ENCODE results near the gene SNCAIP. TPM values are rescaled to one million over a fixed set of nuclear protein-coding genes. Genes with fewer than 3 reads are reported as not detected.

Gene SNCAIP
- total and polyA plus RNA-seq, 9 of the 15 experiments (the other 6 are each of a cell fraction or from before 2014, with no cell fraction given) = 0.04 TPM; not detected in 8

DNA sequence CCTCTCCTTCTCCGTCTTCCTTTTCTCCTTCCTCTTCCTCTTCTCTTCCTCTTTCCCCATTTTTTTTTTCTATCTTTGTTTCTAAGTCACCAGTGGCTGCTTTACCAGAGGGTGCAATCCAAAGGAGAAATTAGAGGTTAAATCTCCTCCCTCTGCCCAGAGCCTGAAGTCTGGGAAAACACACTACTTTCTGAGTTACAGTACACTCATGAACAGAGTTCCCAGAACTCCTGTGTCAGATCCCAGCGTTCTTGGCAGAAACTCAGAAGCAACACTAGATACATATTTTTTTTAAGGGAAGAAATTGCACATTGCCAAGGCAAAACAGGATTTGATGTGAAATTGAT is 189.0 kb downstream of the SNCAIP start (continued):
- TF ChIP-seq, protein P1, sequence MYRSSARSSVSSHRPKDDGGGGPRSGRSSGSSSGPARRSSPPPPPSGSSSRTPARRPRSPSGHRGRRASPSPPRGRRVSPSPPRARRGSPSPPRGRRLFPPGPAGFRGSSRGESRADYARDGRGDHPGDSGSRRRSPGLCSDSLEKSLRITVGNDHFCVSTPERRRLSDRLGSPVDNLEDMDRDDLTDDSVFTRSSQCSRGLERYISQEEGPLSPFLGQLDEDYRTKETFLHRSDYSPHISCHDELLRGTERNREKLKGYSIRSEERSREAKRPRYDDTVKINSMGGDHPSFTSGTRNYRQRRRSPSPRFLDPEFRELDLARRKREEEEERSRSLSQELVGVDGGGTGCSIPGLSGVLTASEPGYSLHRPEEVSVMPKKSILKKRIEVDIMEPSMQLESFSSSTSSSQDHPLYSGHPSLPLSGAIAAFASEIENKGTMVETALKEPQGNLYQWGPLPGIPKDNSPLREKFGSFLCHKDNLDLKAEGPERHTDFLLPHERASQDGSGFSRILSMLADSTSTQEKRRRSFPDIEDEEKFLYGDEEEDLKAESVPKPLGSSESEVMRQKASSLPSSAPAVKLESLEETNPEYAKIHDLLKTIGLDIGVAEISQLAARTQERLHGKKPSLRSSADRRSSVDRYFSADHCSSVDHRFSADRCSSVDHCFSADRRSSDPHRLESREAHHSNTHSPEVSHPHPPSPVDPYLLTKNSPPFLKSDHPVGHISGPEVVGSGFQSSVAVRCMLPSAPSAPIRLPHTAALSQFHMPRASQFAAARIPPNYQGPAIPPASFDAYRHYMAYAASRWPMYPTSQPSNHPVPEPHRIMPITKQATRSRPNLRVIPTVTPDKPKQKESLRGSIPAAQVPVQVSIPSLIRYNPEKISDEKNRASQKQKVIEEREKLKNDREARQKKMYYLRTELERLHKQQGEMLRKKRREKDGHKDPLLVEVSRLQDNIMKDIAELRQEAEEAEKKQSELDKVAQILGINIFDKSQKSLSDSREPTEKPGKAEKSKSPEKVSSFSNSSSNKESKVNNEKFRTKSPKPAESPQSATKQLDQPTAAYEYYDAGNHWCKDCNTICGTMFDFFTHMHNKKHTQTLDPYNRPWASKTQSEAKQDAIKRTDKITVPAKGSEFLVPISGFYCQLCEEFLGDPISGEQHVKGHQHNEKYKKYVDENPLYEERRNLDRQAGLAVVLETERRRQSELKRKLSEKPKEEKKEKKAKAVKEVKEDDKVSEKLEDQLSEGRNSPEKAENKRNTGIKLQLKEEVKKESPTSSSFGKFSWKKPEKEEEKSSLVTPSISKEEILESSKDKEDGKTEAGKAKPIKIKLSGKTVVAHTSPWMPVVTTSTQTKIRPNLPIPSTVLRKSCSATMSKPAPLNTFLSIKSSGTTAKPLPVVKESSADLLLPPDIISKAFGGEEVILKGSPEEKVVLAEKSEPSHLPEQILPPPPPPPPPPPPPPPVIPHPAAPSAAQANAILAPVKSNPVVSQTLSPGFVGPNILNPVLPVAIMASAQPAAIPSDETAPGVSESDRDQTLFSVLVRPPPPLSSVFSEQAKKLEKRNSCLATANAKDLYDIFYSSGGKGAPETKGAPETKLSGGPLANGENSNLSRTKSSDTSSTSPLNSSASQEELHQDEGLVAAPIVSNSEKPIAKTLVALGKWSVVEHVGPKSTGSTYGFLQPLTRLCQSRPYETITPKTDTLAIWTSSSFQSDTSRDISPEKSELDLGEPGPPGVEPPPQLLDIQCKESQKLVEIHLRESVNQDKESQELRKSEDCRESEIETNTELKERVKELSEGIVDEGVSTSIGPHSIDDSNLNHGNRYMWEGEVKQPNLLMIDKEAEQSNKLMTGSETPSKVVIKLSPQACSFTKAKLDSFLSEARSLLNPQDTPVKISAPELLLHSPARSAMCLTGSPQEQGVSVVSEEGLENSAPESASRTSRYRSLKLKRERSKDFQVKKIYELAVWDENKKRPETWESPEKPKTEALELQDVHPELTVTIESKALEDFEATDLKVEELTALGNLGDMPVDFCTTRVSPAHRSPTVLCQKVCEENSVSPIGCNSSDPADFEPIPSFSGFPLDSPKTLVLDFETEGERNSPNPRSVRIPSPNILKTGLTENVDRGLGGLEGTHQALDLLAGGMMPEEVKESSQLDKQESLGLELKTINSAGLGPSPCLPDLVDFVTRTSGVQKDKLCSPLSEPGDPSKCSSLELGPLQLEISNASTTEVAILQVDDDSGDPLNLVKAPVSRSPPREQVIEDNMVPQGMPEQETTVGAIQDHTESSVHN (IDR thresholded peaks at IDR 0.05; ENCODE audit: borderline replicate concordance in 1 of 2, low read depth in 1 of 2) = no peak
- TF ChIP-seq BACH1 (tag; IDR thresholded peaks at IDR 0.05) (no peak), LARP7 (IDR thresholded peaks at IDR 0.05) (no peak), POLR2H (tag; IDR thresholded peaks at IDR 0.05; ENCODE audit: low read depth) (no peak), KLF13 (tag; IDR thresholded peaks at IDR 0.05; ENCODE audit: borderline replicate concordance, low read depth) (no peak)
